DMS153 treated with DMSO at 0.1 percent for 48 hours (cell line): ENCODE measurements around the gene H2BW1.
"Not testable (repeated sequence)": the region's sequence is repeated elsewhere in the genome, so short reads cannot be mapped to it uniquely, and the experiment has no call there.

Source experiments
- DNase-seq: peaks from one replicate; lab custom pipeline; 2025; ENCODE audit not compliant: unreplicated experiment; lab: John Stamatoyannopoulos, UW

H2BW1 gene

GRCh38 chrX:104013606-104014005, at the start of gene H2BW1:
Gene H2BW1, minus strand, starts transcription at chrX:104013708. Its CDS starts 132 bp downstream, at chrX:104013576.
- DNase-seq: no peak

- DNase-seq: not testable (repeated sequence)
Measured at GRCh38 chrX:104062636-104063035, 49.1 kb upstream of the H2BW1 start.

GRCh38 chrX:104054956-104055355, 41.4 kb upstream of the H2BW1 start:
- not testable (repeated sequence) for DNase-seq

GRCh38 chrX:104047171-104047570, 33.7 kb upstream of the H2BW1 start:
- no peak for DNase-seq

GRCh38 chrX:104045642-104046041, 32.1 kb upstream of the H2BW1 start:
- no peak for DNase-seq

GRCh38 chrX:104041003-104041402, 27.5 kb upstream of the H2BW1 start:
- no peak for DNase-seq

- no peak for DNase-seq
Measured at GRCh38 chrX:104039689-104040505, 26.4 kb upstream of the H2BW1 start, which contains the start of gene H2BW2. Gene H2BW2, plus strand, starts transcription at chrX:104039956. Its CDS starts 39 bp downstream, at chrX:104039995.

- no peak for DNase-seq
Measured at GRCh38 chrX:104018126-104018525, 4.6 kb upstream of the H2BW1 start.

GRCh38 chrX:104015576-104015975, 2.1 kb upstream of the H2BW1 start:
- not testable (repeated sequence) for DNase-seq

- no peak for DNase-seq
Measured at GRCh38 chrX:104013158-104013557, 350 bp downstream of the H2BW1 start.

GRCh38 chrX:104008831-104009230, 4.7 kb downstream of the H2BW1 start:
- DNase-seq: no peak

- DNase-seq: no peak
Measured at GRCh38 chrX:103999234-103999633, 14.3 kb downstream of the H2BW1 start.

- DNase-seq: not testable (repeated sequence)
Measured at GRCh38 chrX:103983508-103983907, 30.0 kb downstream of the H2BW1 start.

- not testable (repeated sequence) for DNase-seq
Measured at GRCh38 chrX:103962411-103963278, 50.9 kb downstream of the H2BW1 start, which contains the start of gene TMSB15B. Gene TMSB15B, plus strand, starts transcription at chrX:103962627.
